KG1 (cell line): Measurements from ENCODE around the gene TP63.

ENCODE experiments used
- DNase-seq: peaks from one replicate; lab custom pipeline; 2025; lab: John Stamatoyannopoulos, UW

TP63 gene

GRCh38 chr3:189684317-189684716 is 53.1 kb downstream of the TP63 start:
- no peak for DNase-seq

DNA sequence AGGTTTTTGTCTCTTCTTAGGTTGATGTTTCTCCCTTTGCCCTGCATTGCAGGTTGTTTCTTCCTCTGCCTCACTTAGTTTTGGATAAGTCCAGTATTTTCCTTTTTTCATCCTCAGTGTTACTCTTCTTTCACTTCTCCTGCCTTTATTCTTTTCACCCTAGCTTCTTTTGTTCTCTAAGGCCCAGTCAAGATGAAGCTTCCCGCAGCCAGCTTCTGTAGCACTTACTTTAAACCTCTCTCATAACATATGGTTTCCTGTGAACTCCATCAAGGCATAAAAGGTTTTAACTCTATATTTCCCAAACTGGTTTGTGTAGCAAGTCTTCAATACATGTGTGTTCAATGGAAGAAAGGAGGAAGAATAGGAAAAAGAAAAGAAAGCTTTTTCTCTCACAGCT is 54.1 kb downstream of the TP63 start:
- DNase-seq, result no peak

- DNase-seq, result no peak
These were observed 54.7 kb downstream of the TP63 start for GRCh38 chr3:189685860-189686259.

GRCh38 chr3:189687475-189687874 is 56.3 kb downstream of the TP63 start:
- no peak for DNase-seq

- DNase-seq, result no peak
These were observed 57.1 kb downstream of the TP63 start for GRCh38 chr3:189688262-189688661.

- no peak for DNase-seq
These were observed 58.4 kb downstream of the TP63 start for GRCh38 chr3:189689625-189690024.

DNA sequence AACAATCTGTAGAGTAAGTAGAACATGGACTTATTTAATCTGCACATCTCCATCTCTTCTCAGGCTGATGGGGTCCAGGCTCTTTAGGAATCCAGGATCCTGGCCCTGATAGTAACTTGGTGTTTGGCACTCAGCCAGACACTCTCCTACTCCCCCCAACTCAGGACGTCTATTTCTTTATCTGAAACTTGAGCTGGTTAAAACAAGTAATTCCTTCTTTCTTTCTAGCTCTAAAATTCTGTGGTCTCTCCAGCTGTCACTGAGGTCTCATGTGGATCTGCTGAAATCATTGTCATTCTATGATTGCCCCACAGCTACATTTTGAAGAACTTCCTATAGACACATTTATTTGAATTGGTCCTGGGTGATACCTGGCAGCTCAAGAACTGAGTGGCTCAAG is 59.0 kb downstream of the TP63 start:
- DNase-seq, result no peak

- no peak for DNase-seq
These were observed 59.5 kb downstream of the TP63 start for GRCh38 chr3:189690672-189691071.

DNA sequence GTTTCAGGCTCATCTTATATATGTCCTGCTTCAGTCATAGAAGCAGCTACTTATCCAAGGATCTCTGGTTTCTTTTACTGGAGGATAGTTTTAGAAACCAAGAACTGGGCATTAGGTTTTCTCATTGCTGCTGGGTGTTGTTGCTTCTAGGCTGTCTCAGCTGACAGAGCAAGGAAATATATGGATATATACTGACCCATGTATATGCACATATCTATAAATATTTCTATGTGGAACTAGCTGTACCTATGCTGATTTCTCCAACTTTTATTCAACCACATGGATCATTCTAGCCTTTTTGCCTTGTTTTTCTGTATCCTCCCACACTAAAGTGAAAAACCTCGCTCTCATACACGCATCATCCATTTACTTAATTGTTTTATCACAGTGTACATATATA is 64.2 kb downstream of the TP63 start:
- no peak for DNase-seq

DNA sequence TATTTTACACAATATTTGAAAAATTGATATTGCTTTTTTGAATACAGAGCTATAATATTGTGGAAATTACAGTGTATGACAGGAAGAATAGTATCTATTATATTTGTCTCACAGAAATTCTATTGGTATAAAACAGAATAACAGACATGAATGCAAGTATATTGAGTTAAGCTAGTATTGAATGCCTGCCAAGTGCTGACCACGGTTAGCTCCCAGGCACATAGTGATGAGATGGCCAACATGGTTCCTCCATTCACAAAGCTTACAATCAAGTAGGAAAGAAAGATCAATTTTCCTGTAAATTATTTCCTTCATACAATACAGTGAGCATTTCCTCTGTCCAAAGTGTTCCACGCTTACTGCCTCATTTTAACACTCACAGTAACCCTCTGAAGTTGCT is 67.6 kb downstream of the TP63 start:
- DNase-seq, result no peak

GRCh38 chr3:189699885-189700284 is 68.7 kb downstream of the TP63 start:
- DNase-seq, result no peak

DNA sequence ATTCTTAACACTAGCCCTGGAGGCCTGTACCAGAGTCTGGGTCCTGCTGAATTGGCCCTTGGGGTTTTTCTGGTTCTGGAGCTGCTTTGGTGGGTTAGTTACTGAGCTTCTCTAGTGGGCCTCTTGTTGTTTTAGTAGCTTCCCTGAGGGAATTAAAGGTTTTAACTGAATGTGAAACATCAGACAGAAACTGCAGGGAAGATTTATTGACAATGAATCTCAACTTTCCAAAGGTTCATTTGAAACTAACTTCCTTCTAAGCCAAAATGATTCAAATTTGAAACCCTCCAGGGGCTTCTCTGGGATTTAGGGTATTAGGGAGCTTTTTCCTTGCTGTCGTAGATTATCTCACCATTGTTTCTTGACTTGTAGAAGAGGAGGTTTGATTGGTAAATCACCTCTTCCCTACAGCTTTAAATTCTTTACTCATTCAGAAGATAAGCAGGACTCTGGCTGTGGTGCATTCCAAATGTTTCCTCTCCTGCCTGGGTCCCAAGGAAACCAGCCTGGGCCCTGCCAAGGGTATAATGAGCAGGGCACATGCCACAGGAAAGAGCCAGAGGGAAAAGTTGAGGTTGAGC is 71.0 kb downstream of the TP63 start:
- DNase-seq, result no peak

GRCh38 chr3:189703865-189704264 is 72.7 kb downstream of the TP63 start:
- no peak for DNase-seq

- DNase-seq, result no peak
These were observed 77.2 kb downstream of the TP63 start for GRCh38 chr3:189708375-189708774.

- no peak for DNase-seq
These were observed 79.6 kb downstream of the TP63 start for GRCh38 chr3:189710620-189711402.

DNA sequence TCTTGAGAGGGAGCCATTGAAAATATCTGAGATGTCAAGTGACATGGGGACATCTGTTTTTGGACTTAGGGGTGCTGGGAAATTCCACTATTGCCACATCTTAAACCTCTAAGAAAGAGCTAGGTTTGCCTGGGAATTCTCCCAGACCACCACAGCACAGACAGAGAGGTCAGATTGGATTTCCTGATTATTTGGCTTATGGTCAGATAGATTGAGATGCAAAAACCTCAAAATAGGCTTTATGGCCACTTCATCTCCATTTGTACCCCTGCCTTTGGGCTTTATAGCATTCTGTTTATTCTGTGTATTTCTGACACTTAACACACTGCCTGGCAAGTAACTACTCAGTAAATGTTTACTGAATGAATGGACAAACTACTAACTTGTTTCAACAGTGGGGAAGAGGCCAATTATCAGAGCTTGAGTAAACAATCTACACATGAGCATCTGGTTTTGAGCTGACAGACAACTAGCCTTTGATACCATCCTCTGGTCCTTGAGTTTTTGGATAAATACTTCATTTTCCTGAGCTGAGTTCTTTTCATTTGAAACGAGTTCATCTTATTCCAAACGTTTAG is 81.8 kb downstream of the TP63 start:
- DNase-seq, result no peak

- no peak for DNase-seq
These were observed 84.1 kb downstream of the TP63 start for GRCh38 chr3:189714991-189715961.

DNA sequence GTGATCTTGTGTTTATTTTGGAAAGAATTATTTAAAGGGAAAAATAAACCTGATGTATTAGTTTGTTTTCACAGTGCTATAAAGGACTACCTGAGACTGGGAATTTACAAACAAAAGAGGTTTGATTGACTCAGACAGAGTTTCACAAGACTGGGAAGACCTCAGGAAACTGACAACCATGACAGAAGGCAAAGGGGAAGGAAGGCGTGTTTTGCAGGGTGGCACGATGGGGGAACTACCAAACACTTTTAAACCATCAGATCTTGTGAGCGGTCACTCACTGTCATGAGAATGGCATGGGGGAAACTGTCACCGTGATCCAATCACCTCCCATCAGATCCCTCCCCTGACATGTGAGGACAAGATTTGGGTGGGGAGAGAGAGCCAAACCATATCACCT is 87.0 kb downstream of the TP63 start:
- no peak for DNase-seq

DNA sequence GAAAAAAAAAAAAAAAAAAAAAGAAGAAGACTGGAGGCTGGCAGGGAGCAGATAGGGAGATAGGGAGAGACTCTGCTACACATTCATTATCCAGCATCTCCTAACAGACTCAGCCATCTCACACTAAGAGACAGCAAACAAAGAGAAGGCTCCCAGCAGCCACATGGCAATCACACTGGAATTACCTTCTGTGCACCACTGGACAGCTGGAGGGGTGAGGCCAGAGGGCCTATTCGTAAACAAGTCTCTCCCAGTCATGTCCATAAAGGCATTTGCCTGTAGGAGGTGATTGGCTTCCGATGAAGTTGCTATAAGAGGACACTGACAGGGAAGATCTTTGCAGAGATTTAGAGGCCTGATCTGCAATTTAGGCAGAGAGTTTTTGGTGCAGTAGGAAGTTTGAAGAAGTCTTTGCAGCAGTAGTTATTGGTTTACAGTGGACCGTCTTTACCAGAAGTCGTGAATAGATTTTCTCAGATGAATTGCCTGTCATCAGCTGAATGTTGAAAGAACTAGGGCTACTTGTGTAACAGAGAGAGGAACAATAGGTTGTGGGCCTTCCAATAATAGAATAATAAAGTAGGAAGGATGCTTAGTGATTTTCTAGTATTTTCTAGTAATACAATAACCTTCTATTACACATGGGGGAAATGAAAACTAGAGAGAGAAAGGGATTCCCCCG is 89.7 kb downstream of the TP63 start:
- DNase-seq, result no peak

- DNase-seq, result no peak
These were observed 90.9 kb downstream of the TP63 start for GRCh38 chr3:189721873-189722665.

GRCh38 chr3:189724356-189724755 is 93.2 kb downstream of the TP63 start:
- DNase-seq, result no peak
